Endothelial cell of umbilical vein (primary cell): ENCODE measurements around the gene RAB3C. TPM values are rescaled to one million over a fixed set of nuclear protein-coding genes. Genes with fewer than 3 reads are reported as not detected.
"Not testable (repeated sequence)": the region's sequence is repeated elsewhere in the genome, so short reads cannot be mapped to it uniquely, and the experiment has no call there.

Experiments used
- BruUV-seq: library from RNA; stranded (reverse); fragments of 400-500 nt; replicated peaks from 2 replicates; lab custom pipeline; 2021; lab: Mats Ljungman, UMichigan
- CTCF ChIA-PET: fragments of 300-600, 350-600 bp; sonication (Branson Sonifier 250); formaldehyde crosslinking; loops from one replicate; lab custom pipeline; 2021; ENCODE audit warnings: antibody characterized with exemption, inconsistent platforms; lab: Charles Lee
- POLR2A ChIA-PET: fragments of 300-600, 350-600 bp; sonication (Branson Sonifier 250); formaldehyde crosslinking; loops from one replicate; lab custom pipeline; 2021; ENCODE audit warnings: antibody characterized with exemption, inconsistent platforms; lab: Charles Lee
- DNase-seq: peaks from one replicate; pipeline ENCODE4 v3.0.0-alpha.2; 2011; ENCODE audit warnings: low read depth, low spot score
- FAIRE-seq: peaks from 2 replicates; lab custom pipeline; 2011; peaks lifted over from hg19 to GRCh38; lab: Jason Lieb, UNC
- H2AFZ ChIP-seq: 2 replicates; pipeline ENCODE4 v1.6.0; 2012; ENCODE audit warnings: low read depth, low read length, control low read depth, inconsistent platforms
- H3K27ac ChIP-seq: 2 replicates; pipeline ENCODE4 v1.5.1; 2011; ENCODE audit warnings: low read depth, mild to moderate bottlenecking, control low read depth, low read length, moderate library complexity; ENCODE audit not compliant: insufficient read depth
- H3K27me3 ChIP-seq, 2 experiments: 2 replicates each; pipeline versions ENCODE4 v1.6.0 to v1.6.1; 2011; ENCODE audit warnings: low read length in 2 of 2, mixed read lengths in 1 of 2; ENCODE audit not compliant: control insufficient read depth in 2 of 2, insufficient read depth in 2 of 2
- H3K36me3 ChIP-seq, 2 experiments: 2 replicates in 1 of 2; 3 replicates in 1 of 2; pipeline ENCODE4 v1.5.1; 2011; ENCODE audit warnings: low read length in 2 of 2, mild to moderate bottlenecking in 1 of 2, moderate library complexity in 1 of 2; ENCODE audit not compliant: control insufficient read depth in 2 of 2, insufficient read depth in 2 of 2; ENCODE audit errors: extremely low read depth in 1 of 2
- H3K4me1 ChIP-seq: 3 replicates; pipeline ENCODE4 v1.5.1; 2011; ENCODE audit warnings: mild to moderate bottlenecking, low read length; ENCODE audit not compliant: control insufficient read depth, insufficient read depth; ENCODE audit errors: extremely low read depth
- H3K4me2 ChIP-seq: 2 replicates; pipeline ENCODE4 v1.6.1; 2011; ENCODE audit warnings: low read length, control low read depth, mixed read lengths; ENCODE audit not compliant: insufficient read depth
- H3K4me3 ChIP-seq, 3 experiments: fragments of 200-600 bp in 1 of 3; sonication (generic), shearing (Covaris generic) in 1 of 3; replicated peaks in 1 of 3; 2 replicates each; pipeline ENCODE4 v1.5.1; 2011 to 2016; ENCODE audit warnings: control low read depth in 3 of 3, low read length in 3 of 3, mild to moderate bottlenecking in 2 of 3, inconsistent platforms in 1 of 3, low read depth in 1 of 3, moderate library complexity in 1 of 3; ENCODE audit not compliant: insufficient read depth in 1 of 3
- H3K79me2 ChIP-seq: 2 replicates; pipeline ENCODE4 v1.6.0; 2012; ENCODE audit warnings: low read length, inconsistent platforms; ENCODE audit not compliant: control insufficient read depth, insufficient read depth
- H3K9ac ChIP-seq: replicated peaks from 2 replicates; pipeline ENCODE3; 2011; ENCODE audit warnings: low read length, control low read depth; ENCODE audit not compliant: insufficient read depth; ENCODE audit errors: extremely low read depth
- H3K9me1 ChIP-seq: replicated peaks from 3 replicates; pipeline ENCODE4 v1.6.0; 2011; ENCODE audit warnings: mild to moderate bottlenecking, low read length; ENCODE audit not compliant: control insufficient read depth, insufficient read depth; ENCODE audit errors: extremely low read depth
- H3K9me3 ChIP-seq: replicated peaks from 2 replicates; pipeline ENCODE4 v1.5.1; 2012; ENCODE audit warnings: low read length, inconsistent platforms; ENCODE audit not compliant: control insufficient read depth, insufficient read depth
- H4K20me1 ChIP-seq: replicated peaks from 2 replicates; pipeline ENCODE3; 2011; ENCODE audit warnings: mild to moderate bottlenecking, low read length; ENCODE audit not compliant: control insufficient read depth, insufficient read depth; ENCODE audit errors: extremely low read depth
- CTCF ChIP-seq, 2 donors: IDR thresholded peaks; 1 replicate in 1 of 2; 2 replicates in 1 of 2; pipeline ENCODE4 v1.5.1; 2011; ENCODE audit warnings: low read length in 2 of 2, mild to moderate bottlenecking in 2 of 2, moderate library complexity in 2 of 2, control low read depth in 1 of 2, inconsistent platforms in 1 of 2, low read depth in 1 of 2; ENCODE audit not compliant: insufficient read depth in 1 of 2; ENCODE audit errors: extremely low read depth in 1 of 2
- EZH2 ChIP-seq: IDR thresholded peaks from 2 replicates; pipeline ENCODE4 v1.6.1; 2012; ENCODE audit warnings: borderline replicate concordance, low read depth, mild to moderate bottlenecking, moderate library complexity, low read length, inconsistent platforms; ENCODE audit not compliant: severe bottlenecking
- FOS ChIP-seq: IDR thresholded peaks from 2 replicates; pipeline ENCODE4 v1.6.1; 2011; ENCODE audit warnings: mild to moderate bottlenecking, low read length, moderate library complexity, borderline replicate concordance; ENCODE audit not compliant: insufficient read depth
- GATA2 ChIP-seq: IDR thresholded peaks from 2 replicates; pipeline ENCODE4 v1.7.0; 2011; ENCODE audit warnings: low read depth, mild to moderate bottlenecking, moderate library complexity, mixed read lengths, low read length; ENCODE audit not compliant: insufficient read length, insufficient read depth
- JUN ChIP-seq: IDR thresholded peaks from 2 replicates; pipeline ENCODE4 v1.6.1; 2011; ENCODE audit warnings: borderline replicate concordance, low read depth; ENCODE audit not compliant: insufficient read length, insufficient read depth
- MYC ChIP-seq: IDR thresholded peaks from one replicate; pipeline ENCODE4 v1.6.1; 2011; ENCODE audit warnings: mild to moderate bottlenecking, low read depth, low read length
- POLR2A ChIP-seq: IDR thresholded peaks from 2 replicates; pipeline ENCODE4 v1.6.1; 2012; ENCODE audit warnings: low read depth, mild to moderate bottlenecking, control low read depth, low read length
- POLR2AphosphoS5 ChIP-seq: IDR thresholded peaks from 2 replicates; pipeline ENCODE4 v1.6.1; 2012; ENCODE audit warnings: low read depth, mild to moderate bottlenecking, control low read depth, low read length, moderate library complexity; ENCODE audit not compliant: insufficient read depth
- dilution Hi-C: fragments of 300-500 bp; cut with MboI; formaldehyde crosslinking; loops from one replicate; pipeline ENCODE4 v1.15.0; 2019; ENCODE audit warnings: low sequenced_read_pairs; ENCODE audit not compliant: extremely low pct_ligation_motif_present
- intact Hi-C: fragments of 100-400 bp; cut with micrococcal nuclease; formaldehyde crosslinking; loops from one replicate; pipeline ENCODE4 v1.10.0; 2022
- polyA plus RNA-seq, 4 experiments: library from polyadenylated mRNA; depleted of rRNA in 3 of 4; stranded (reverse) in 3 of 4; unstranded in 1 of 4; fragments of >200 nt; gene quantifications; 2 replicates each; pipeline versions ENCODE4 v1.2.1 to v1.2.3, GENCODE V29; 2011 to 2012; ENCODE audit warnings: missing spikeins in 1 of 4
- total RNA-seq: library from RNA; stranded (reverse); gene quantifications from 2 replicates; pipeline ENCODE4 v1.2.3, GENCODE V29; 2021
- TF ChIP-seq, protein P1 (sequence below): IDR thresholded peaks from 2 replicates; pipeline ENCODE4 v1.6.1; 2011; ENCODE audit not compliant: insufficient read depth, insufficient read length

The RAB3C gene
- total and polyA plus RNA-seq, 2 donors (not counting 3 experiments of a cell fraction or from before 2014, with no cell fraction given) = 0.04 to 0.66 TPM

- no peaks in the 10 kb centered on the region for H3K9me3 ChIP-seq
- H3K4me2 ChIP-seq = no peak overlapping the region
- no peaks in the 10 kb centered on the region for H4K20me1 ChIP-seq
- TF ChIP-seq GATA2 (no peak), POLR2AphosphoS5 (no peak), FOS (no peak), POLR2A (no peak), JUN (no peak), EZH2 (no peak), MYC (no peak), CTCF (IDR thresholded peaks at IDR 0.05; ENCODE audit: extremely low read depth in 1 of 2, insufficient read depth in 1 of 2, low read depth in 1 of 2, low read length in 2 of 2) (no peak)
- TF ChIP-seq, protein P1, sequence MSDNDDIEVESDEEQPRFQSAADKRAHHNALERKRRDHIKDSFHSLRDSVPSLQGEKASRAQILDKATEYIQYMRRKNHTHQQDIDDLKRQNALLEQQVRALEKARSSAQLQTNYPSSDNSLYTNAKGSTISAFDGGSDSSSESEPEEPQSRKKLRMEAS = no peak
- H3K4me3 ChIP-seq = no peak overlapping the region
- no peak overlapping the region for H3K9ac ChIP-seq
- FAIRE-seq (no peak), DNase-seq (no peak)
- H3K79me2 ChIP-seq = no peaks in the 10 kb centered on the region
- no peaks in the 10 kb centered on the region for H3K4me1 ChIP-seq
- H3K36me3 ChIP-seq = no peaks in the 10 kb centered on the region
- ChIA-PET CTCF (no interaction called here), POLR2A (no interaction called here)
- BruUV-seq = no TSS peak
- H2AFZ ChIP-seq = no peak overlapping the region
- dilution Hi-C loops (no loop called here), intact Hi-C loops (no loop called here)
- peaks cover 0 to 1% of the 10 kb centered on the region in 2 experiments for H3K27me3 ChIP-seq
- H3K9me1 ChIP-seq = no peaks in the 10 kb centered on the region
- H3K27ac ChIP-seq = no peak overlapping the region
Measured at GRCh38 chr5:58599217-58599616, 16.3 kb downstream of the RAB3C start.

DNA sequence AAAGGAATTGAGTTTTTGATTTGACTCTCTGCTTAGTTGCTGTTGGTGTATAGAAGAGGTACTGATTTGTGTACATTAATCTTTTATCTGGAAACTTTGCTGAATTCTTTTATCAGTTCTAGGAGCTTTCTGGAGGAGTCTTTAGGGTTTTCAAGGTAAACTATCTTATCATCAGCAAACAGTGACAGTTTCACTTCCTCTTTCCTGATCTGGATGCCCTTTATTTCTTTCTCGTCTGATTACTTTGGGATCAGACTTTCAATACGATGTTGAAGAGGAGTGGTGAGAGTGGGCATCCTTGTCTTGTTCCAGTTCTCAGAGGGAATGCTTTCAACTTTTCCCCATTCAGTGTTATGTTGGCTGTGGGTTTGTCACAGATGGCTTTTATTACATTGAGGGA is 17.7 kb downstream of the RAB3C start:
- DNase-seq, H3K36me3 ChIP-seq, dilution Hi-C loops, FAIRE-seq, H3K4me2 ChIP-seq, H3K79me2 ChIP-seq, H2AFZ ChIP-seq, CTCF ChIA-PET, H4K20me1 ChIP-seq, intact Hi-C loops, H3K27me3 ChIP-seq, H3K27ac ChIP-seq, H3K4me1 ChIP-seq, H3K9me1 ChIP-seq, H3K9ac ChIP-seq, BruUV-seq, H3K9me3 ChIP-seq, POLR2A ChIA-PET, H3K4me3 ChIP-seq: not testable (repeated sequence)

- H3K4me3 ChIP-seq, CTCF ChIA-PET, POLR2A ChIA-PET, H3K4me1 ChIP-seq, H3K4me2 ChIP-seq, H3K27me3 ChIP-seq, H3K36me3 ChIP-seq, H4K20me1 ChIP-seq, H3K9me1 ChIP-seq, intact Hi-C loops, H2AFZ ChIP-seq, dilution Hi-C loops, DNase-seq, H3K9ac ChIP-seq, FAIRE-seq, BruUV-seq, H3K27ac ChIP-seq, H3K79me2 ChIP-seq, H3K9me3 ChIP-seq: not testable (repeated sequence)
Measured at GRCh38 chr5:58602889-58603288, 20.0 kb downstream of the RAB3C start.
